HG03378 (cell line): Measurements from ENCODE around the gene CHRNA4.

Source experiments
- ATAC-seq: cut with Tn5 transposase; IDR thresholded peaks from one replicate; pipeline ENCODE4 v1.9.1; 2021; ENCODE audit warnings: mild to moderate bottlenecking, moderate library complexity; ENCODE audit not compliant: unreplicated experiment

The CHRNA4 gene

GRCh38 chr20:63379296-63379695 is 18.1 kb upstream of the CHRNA4 start:
- no peak for ATAC-seq

- ATAC-seq: no peak
Measured at GRCh38 chr20:63378626-63379025, 17.5 kb upstream of the CHRNA4 start.

GRCh38 chr20:63377951-63378381 is 16.8 kb upstream of the CHRNA4 start:
- ATAC-seq: no peak

GRCh38 chr20:63377256-63377941 is 16.2 kb upstream of the CHRNA4 start:
- no peak for ATAC-seq

- no peak for ATAC-seq
Measured at GRCh38 chr20:63376283-63377250, 15.4 kb upstream of the CHRNA4 start.

- ATAC-seq: no peak
Measured at GRCh38 chr20:63375438-63375837, 14.3 kb upstream of the CHRNA4 start.

- no peak for ATAC-seq
Measured at GRCh38 chr20:63374504-63374903, 13.4 kb upstream of the CHRNA4 start.

- ATAC-seq: no peak
Measured at GRCh38 chr20:63373996-63374395, 12.8 kb upstream of the CHRNA4 start.

GRCh38 chr20:63372971-63373885 is 12.1 kb upstream of the CHRNA4 start:
- ATAC-seq: no peak

GRCh38 chr20:63371291-63371865 is 10.2 kb upstream of the CHRNA4 start:
- ATAC-seq: no peak

GRCh38 chr20:63370618-63371187 is 9.6 kb upstream of the CHRNA4 start:
- ATAC-seq: no peak

- no peak for ATAC-seq
Measured at GRCh38 chr20:63369724-63370617, 8.8 kb upstream of the CHRNA4 start.

- ATAC-seq: no peak
Measured at GRCh38 chr20:63369024-63369530, 7.9 kb upstream of the CHRNA4 start.

GRCh38 chr20:63368151-63368550 is 7.0 kb upstream of the CHRNA4 start:
- ATAC-seq: no peak

GRCh38 chr20:63367446-63368055 is 6.4 kb upstream of the CHRNA4 start:
- no peak for ATAC-seq

GRCh38 chr20:63366390-63367365 is 5.5 kb upstream of the CHRNA4 start:
- ATAC-seq: no peak

- no peak for ATAC-seq
Measured at GRCh38 chr20:63365601-63366389, 4.6 kb upstream of the CHRNA4 start.
